Skeletal muscle tissue (tissue), 4 donors: ENCODE data around the gene ADA. TPM values are rescaled to one million over a fixed set of nuclear protein-coding genes. Genes with fewer than 3 reads are reported as not detected.

Experiments
- H3K27ac ChIP-seq: one replicate; pipeline ENCODE4 v1.7.0; 2013; ENCODE audit warnings: mild to moderate bottlenecking, low read depth, low read length, inconsistent platforms
- H3K27me3 ChIP-seq, 3 donors: one replicate each; pipeline ENCODE4 v1.7.0; 2013; ENCODE audit warnings: low read length in 3 of 3; ENCODE audit not compliant: control insufficient read depth in 3 of 3, insufficient read depth in 3 of 3
- H3K36me3 ChIP-seq, 3 donors: one replicate each; pipeline ENCODE4 v1.7.0; 2013; ENCODE audit warnings: low read length in 3 of 3; ENCODE audit not compliant: control insufficient read depth in 3 of 3, insufficient read depth in 3 of 3
- H3K4me1 ChIP-seq, 3 donors: one replicate each; pipeline ENCODE4 v1.7.0; 2013; ENCODE audit warnings: low read length in 3 of 3, mild to moderate bottlenecking in 3 of 3; ENCODE audit not compliant: control insufficient read depth in 3 of 3, insufficient read depth in 3 of 3
- H3K4me3 ChIP-seq, 3 donors: one replicate each; pipeline ENCODE4 v1.7.0; 2013; ENCODE audit warnings: low read length in 3 of 3
- H3K9ac ChIP-seq, 3 donors: one replicate each; pipeline ENCODE4 v1.7.0; 2013; ENCODE audit warnings: low read length in 3 of 3, mild to moderate bottlenecking in 3 of 3, moderate library complexity in 2 of 3, low read depth in 1 of 3
- H3K9me3 ChIP-seq, 3 donors: one replicate each; pipeline ENCODE4 v1.7.0; 2013; ENCODE audit warnings: low read length in 3 of 3; ENCODE audit not compliant: control insufficient read depth in 3 of 3
- total RNA-seq: library from RNA; depleted of rRNA; stranded (reverse); fragments of >200 nt; gene quantifications from one replicate; pipeline ENCODE4 v1.2.3, GENCODE V29; 2014
- donor health status: Osteomylitis.

The ADA gene
- total RNA-seq, 1 donor from 2014 or later = 3.7 TPM

GRCh38 chr20:44609516-44610312 is 41.8 kb downstream of the ADA start:
- Histone ChIP-seq H3K27me3 (no peaks in the 10 kb centered on the region), H3K9me3 (no peaks in the 10 kb centered on the region), H3K4me1 (peaks cover 38 to 45% (median 44%) of the 10 kb centered on the region in 3 donors), H3K9ac (peak overlapping the region; percentile 34 to 76 (median 74)), H3K4me3 (peak overlapping the region; percentile 61 to 72 (median 69)), H3K27ac (peak overlapping the region; percentile 80), H3K36me3 (peaks cover 13 to 15% (median 14%) of the 10 kb centered on the region in 3 donors)

- Histone ChIP-seq H3K4me3 (peak overlapping the region; percentile 61 to 72 (median 69)), H3K27me3 (no peaks in the 10 kb centered on the region), H3K9me3 (no peaks in the 10 kb centered on the region), H3K9ac (peak overlapping the region; percentile 34 to 76 (median 74)), H3K27ac (peak overlapping the region; percentile 80), H3K36me3 (peaks cover 8 to 11% (median 9%) of the 10 kb centered on the region in 3 donors), H3K4me1 (peaks cover 35 to 44% (median 38%) of the 10 kb centered on the region in 3 donors)
Measured at GRCh38 chr20:44609006-44609515, 42.4 kb downstream of the ADA start.

DNA sequence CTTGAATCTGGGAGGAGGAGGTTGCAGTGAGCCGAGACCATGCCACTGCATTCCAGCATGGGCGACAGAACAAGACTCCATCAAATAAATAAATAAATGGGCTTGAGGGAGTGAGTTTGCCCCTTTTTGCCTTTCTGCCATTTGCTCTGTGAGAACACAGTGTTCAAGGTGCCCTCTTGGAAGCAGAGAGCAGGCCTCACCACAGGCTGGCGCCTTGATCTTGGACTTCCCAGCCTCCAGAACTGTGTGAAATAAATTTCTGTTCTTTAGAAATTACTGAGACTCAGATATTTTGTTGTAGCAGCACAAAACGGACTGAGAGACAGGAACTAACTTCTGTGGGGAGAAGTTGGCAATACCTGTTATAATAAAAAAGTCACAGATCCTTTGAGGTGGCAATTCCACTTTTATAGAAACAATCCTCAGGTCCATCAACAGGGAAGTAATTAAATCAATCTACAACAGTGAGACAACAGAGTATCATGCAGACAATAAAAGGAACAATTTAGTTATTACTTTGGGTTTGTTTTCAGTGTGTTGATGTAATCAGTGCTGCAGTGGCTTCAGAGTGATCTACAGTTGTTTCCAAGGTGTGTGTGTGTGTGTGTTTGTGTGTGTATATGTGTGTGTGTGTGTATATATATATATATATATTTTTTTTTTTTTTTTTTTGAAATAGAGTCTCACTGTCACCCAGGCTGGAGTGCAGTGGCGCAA is 44.6 kb downstream of the ADA start:
- Histone ChIP-seq H3K36me3 (peaks cover 0 to 4% (median 0%) of the 10 kb centered on the region in 3 donors), H3K4me1 (peaks cover 33 to 55% (median 44%) of the 10 kb centered on the region in 3 donors), H3K27ac (no peak overlapping the region), H3K9ac (no peak overlapping the region), H3K27me3 (no peaks in the 10 kb centered on the region), H3K4me3 (no peak overlapping the region), H3K9me3 (no peaks in the 10 kb centered on the region)

GRCh38 chr20:44603327-44603726 is 48.2 kb downstream of the ADA start:
- Histone ChIP-seq H3K4me3 (no peak overlapping the region), H3K36me3 (peaks cover 0 to 4% (median 0%) of the 10 kb centered on the region in 3 donors), H3K9ac (no peak overlapping the region), H3K9me3 (no peaks in the 10 kb centered on the region), H3K4me1 (peaks cover 45 to 63% (median 52%) of the 10 kb centered on the region in 3 donors), H3K27me3 (no peaks in the 10 kb centered on the region), H3K27ac (no peak overlapping the region)

DNA sequence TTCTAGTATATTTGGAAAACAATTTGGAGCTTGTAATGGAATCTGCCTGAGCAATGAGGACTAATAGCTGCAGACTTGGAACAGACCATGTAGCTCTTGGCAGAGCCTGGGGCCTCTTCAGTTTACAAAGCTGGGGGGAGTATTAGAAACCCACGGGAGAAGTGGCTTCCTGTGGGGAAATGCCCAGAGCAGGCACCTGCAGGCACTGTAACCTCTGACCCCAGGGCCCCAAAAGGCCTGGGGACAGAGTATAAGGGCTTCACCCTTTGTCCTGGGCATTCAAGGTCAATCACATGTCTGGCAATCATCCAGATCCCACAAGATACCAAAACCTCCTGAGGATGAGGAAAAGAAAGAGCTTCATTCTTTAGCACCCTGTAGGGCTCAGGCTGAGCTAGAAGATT is 49.7 kb downstream of the ADA start:
- Histone ChIP-seq H3K27me3 (no peaks in the 10 kb centered on the region), H3K4me1 (peaks cover 59 to 72% (median 62%) of the 10 kb centered on the region in 3 donors), H3K27ac (peak overlapping the region; percentile 77), H3K36me3 (peaks cover 0 to 4% (median 0%) of the 10 kb centered on the region in 3 donors), H3K9ac (peak overlapping the region in 2 of 3 donors; percentile 28 to 75), H3K9me3 (no peaks in the 10 kb centered on the region), H3K4me3 (no peak overlapping the region)

DNA sequence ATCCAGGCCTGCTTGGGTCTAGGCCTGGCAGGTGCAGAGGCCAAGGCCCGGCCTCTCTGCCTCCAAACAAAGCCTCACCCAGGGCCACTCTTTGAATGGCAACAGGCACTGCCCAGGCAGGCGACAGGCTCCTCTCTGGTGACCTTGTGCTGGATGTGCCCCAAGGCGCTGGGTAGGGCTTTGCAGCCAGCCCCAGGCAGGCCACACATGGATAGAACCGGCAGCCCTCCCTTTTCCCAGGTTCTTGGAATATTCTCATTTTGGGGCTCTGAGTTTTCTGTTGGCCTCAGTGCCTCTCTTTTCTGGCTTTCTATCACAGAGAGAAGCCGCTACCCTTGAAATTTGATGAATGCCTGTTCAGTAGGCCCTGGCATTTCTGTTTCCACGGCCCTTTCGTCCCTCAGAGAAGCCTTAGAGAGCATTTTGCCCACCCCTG is 50.2 kb downstream of the ADA start:
- H3K4me1 ChIP-seq = peaks cover 64 to 78% (median 68%) of the 10 kb centered on the region in 3 donors
- H3K36me3 ChIP-seq = peaks cover 0 to 4% (median 3%) of the 10 kb centered on the region in 3 donors
- H3K27ac ChIP-seq = peak overlapping the region; percentile 77
- H3K27me3 ChIP-seq = no peaks in the 10 kb centered on the region
- no peaks in the 10 kb centered on the region for H3K9me3 ChIP-seq
- H3K9ac ChIP-seq = peak overlapping the region; percentile 28 to 75 (median 74)
- H3K4me3 ChIP-seq = peak overlapping the region; percentile 32 to 57 (median 56)

GRCh38 chr20:44600758-44601201 is 50.7 kb downstream of the ADA start:
- Histone ChIP-seq H3K4me3 (peak overlapping the region; percentile 32 to 57 (median 56)), H3K36me3 (peaks cover 0 to 4% (median 3%) of the 10 kb centered on the region in 3 donors), H3K27me3 (no peaks in the 10 kb centered on the region), H3K9me3 (no peaks in the 10 kb centered on the region), H3K9ac (peak overlapping the region; percentile 28 to 75 (median 74)), H3K27ac (peak overlapping the region; percentile 77), H3K4me1 (peaks cover 68 to 82% (median 71%) of the 10 kb centered on the region in 3 donors)

GRCh38 chr20:44600301-44600700 is 51.2 kb downstream of the ADA start:
- Histone ChIP-seq H3K4me3 (peak overlapping the region; percentile 32 to 57 (median 41)), H3K36me3 (peaks cover 0 to 4% (median 3%) of the 10 kb centered on the region in 3 donors), H3K27me3 (no peaks in the 10 kb centered on the region), H3K9me3 (no peaks in the 10 kb centered on the region), H3K4me1 (peaks cover 71 to 85% (median 72%) of the 10 kb centered on the region in 3 donors), H3K27ac (peak overlapping the region; percentile 77), H3K9ac (peak overlapping the region in 2 of 3 donors; percentile 74 to 75)

- Histone ChIP-seq H3K4me3 (peak overlapping the region in 1 of 3 donors; percentile 41), H3K27ac (peak overlapping the region; percentile 77), H3K4me1 (peaks cover 76 to 91% (median 78%) of the 10 kb centered on the region in 3 donors)
Measured at GRCh38 chr20:44599715-44600114, 51.8 kb downstream of the ADA start.

More at GRCh38 chr20:44599715-44600114, 51.8 kb downstream of the ADA start:
- Histone ChIP-seq H3K27me3 (no peaks in the 10 kb centered on the region), H3K9me3 (no peaks in the 10 kb centered on the region), H3K9ac (peak overlapping the region; percentile 2 to 74 (median 35)), H3K36me3 (peaks cover 0 to 4% (median 3%) of the 10 kb centered on the region in 3 donors)
